Epithelial cell of proximal tubule (primary cell): ENCODE measurements around the gene SETBP1. TPM values are rescaled to one million over a fixed set of nuclear protein-coding genes. Genes with fewer than 3 reads are reported as not detected.

Source experiments
- DNase-seq: peaks from one replicate; pipeline ENCODE4 v3.0.0-alpha.2; 2011; ENCODE audit warnings: low read depth
- H3K4me3 ChIP-seq: 2 replicates; pipeline ENCODE4 v1.5.1; 2011; ENCODE audit warnings: low read depth, mild to moderate bottlenecking, low read length
- total RNA-seq: library from RNA; depleted of rRNA; stranded (reverse); fragments of >200 nt; gene quantifications from 2 replicates; pipeline ENCODE4 v1.2.3, GENCODE V29; 2015
- TF ChIP-seq, protein P1 (sequence below): conservative IDR thresholded peaks from 2 replicates; pipeline ENCODE4 v1.5.1; 2012; ENCODE audit warnings: low read depth, mild to moderate bottlenecking, low read length

The SETBP1 gene
- total RNA-seq, 1 donor from 2014 or later, result 2.4 TPM

DNA sequence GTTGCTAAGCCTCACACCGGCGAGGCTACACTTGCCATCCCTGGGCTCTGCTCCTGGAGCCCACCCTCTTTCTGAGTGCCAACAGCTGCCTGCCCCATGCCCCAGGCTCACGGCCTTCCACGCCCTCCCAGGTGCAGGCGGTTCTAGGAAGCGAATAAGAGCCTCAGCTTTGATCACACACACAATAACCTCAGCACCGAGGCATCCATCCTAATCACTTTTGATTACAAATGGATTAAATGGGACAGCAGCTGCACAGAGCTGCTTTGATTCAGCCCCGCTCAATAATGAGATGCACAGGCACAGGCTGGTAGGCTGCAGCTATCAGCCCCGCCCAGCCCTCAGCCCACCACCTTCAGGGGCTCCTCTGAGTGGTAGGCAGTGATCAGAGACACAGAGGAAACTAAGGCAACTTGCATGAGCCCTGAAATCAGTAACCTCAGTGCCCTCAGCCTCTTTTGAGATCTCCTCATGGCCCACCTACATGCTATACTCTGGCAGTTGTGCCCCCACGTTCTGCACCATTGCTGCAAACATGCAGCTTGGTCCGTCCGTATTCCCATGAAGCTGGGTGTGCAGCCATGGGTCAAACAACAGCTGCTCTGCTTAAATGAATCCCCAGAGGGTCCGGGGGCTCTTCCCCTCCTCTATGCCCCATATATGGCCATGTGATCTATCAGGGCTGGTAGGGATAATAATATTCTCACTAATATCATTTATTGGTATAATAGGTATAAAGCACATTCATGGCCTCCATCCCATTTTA lies 171.4 kb downstream of the SETBP1 start:
- TF ChIP-seq, protein P1, sequence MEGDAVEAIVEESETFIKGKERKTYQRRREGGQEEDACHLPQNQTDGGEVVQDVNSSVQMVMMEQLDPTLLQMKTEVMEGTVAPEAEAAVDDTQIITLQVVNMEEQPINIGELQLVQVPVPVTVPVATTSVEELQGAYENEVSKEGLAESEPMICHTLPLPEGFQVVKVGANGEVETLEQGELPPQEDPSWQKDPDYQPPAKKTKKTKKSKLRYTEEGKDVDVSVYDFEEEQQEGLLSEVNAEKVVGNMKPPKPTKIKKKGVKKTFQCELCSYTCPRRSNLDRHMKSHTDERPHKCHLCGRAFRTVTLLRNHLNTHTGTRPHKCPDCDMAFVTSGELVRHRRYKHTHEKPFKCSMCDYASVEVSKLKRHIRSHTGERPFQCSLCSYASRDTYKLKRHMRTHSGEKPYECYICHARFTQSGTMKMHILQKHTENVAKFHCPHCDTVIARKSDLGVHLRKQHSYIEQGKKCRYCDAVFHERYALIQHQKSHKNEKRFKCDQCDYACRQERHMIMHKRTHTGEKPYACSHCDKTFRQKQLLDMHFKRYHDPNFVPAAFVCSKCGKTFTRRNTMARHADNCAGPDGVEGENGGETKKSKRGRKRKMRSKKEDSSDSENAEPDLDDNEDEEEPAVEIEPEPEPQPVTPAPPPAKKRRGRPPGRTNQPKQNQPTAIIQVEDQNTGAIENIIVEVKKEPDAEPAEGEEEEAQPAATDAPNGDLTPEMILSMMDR, result no peak
- no peak overlapping the region for H3K4me3 ChIP-seq
- DNase-seq, result no peak

DNA sequence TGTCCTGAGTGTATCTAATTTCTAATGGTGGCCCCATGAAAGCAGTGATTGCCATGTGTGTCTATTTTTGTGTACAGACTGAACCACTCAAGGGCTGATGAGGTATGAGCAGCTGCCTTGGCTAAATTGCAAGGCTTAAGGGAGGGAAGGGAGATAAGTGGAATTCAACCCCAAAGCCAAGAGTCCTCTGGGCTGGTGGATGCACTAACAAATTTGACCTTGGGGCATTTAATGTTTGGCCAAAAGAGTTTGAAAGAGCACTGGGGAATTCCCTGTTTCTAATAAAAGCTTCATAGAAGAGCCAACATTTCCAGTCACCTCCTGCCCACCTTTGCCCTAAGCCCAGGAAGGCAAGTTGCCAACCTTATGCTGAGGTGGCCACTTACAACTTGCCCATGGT lies 172.1 kb downstream of the SETBP1 start:
- DNase-seq, result no peak
- TF ChIP-seq, protein P1, result no peak

DNA sequence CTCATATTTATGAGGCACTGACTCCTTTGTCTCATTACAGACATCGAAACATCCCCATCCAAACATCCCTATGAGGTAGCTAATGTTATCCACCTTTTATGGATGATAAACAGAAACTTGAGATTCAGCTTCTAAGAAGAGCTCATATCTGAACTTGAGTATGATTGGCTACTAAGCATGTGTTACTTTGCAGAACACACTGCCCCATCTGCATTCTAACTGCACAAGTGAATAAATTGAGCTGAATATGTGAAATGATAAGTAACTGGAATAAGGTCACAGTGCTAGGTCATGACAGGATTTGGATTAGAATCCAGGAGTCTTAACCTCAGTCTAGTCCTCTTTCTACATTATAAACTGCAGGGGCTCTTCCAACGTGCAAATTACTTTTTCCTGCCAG lies 172.7 kb downstream of the SETBP1 start:
- no peak for DNase-seq
- TF ChIP-seq, protein P1, result no peak
- H3K4me3 ChIP-seq, result no peak overlapping the region

More for the DNA sequence above, 172.1 kb downstream of the SETBP1 start:
- H3K4me3 ChIP-seq, result no peak overlapping the region

DNA sequence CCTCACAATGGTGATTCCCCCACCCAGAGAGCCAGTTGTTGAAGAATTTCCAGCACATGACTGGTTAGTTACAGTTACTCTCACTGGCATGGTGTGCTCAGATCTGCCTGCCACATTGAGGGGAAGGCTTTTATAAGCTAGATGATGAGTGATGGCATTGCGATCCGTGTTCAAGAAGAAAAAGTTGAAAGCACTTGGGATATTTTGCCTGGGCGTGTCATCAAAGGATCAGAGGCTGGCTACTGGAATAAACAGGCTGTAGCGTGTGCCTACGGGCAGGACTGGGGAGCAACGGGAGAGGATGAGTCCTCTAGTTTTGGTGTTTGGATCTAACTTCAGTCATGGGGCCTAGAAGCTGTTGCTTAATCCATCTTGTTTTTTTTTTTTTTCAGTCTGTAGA lies 175.0 kb downstream of the SETBP1 start:
- H3K4me3 ChIP-seq, result no peak overlapping the region
- DNase-seq, result no peak

DNA sequence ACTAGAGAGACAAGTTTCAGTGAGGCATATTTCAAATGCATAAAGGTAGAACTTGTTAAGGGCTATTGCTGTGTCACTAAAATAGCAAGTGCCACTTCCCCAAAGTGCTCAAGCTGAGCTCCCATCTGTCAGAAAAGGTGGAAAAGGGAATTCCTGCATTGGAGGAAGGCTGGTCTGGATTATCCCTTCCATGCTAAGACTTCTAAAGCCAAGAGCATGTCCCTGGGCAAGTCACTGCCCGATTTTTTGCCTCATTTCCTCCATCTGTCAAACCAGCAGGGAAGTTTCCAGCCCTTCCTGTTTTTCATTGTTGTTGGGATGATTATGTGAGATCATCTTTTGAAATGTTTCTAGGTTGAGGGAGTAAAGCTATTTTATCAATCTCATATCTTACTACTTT lies 175.5 kb downstream of the SETBP1 start:
- H3K4me3 ChIP-seq, result no peak overlapping the region
- no peak for DNase-seq
- TF ChIP-seq, protein P1, result no peak

More for the DNA sequence above, 175.0 kb downstream of the SETBP1 start:
- TF ChIP-seq, protein P1, result no peak

DNA sequence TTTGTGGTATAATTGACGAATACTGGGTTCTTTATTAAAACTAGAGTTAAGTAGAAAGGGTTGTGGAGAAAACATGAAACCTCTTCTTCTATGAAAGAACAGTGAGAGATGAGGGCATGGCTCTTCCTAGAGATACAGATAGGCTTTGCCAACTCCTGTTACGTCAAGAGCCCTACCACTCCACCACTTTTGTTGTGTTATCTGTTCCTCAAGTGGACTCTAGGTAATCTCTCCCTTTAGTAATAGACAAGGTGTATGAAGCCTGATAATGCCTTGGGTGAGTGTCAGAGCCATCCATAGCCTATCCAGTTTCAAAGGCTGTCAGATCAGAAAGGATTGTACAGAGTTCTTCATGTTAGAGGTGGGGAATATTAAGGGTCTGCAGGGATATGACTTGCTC lies 176.4 kb downstream of the SETBP1 start:
- H3K4me3 ChIP-seq, result no peak overlapping the region
- TF ChIP-seq, protein P1, result no peak

More for the DNA sequence above, 176.4 kb downstream of the SETBP1 start:
- DNase-seq, result no peak
